Lower leg skin (tissue), 3 donors: ENCODE data around the gene APEH.
A peak's percentile ranks its signal among the peaks of the same experiment; 100 is the strongest.

Experiments
- CTCF ChIP-seq, 3 donors: fragments of 450-650 bp; IDR thresholded peaks; one replicate each; pipeline ENCODE4 v1.5.1; 2016; ENCODE audit warnings: antibody characterized with exemption in 3 of 3, mild to moderate bottlenecking in 3 of 3, moderate library complexity in 2 of 3
- POLR2A ChIP-seq, 2 donors: fragments of 450-650 bp; IDR thresholded peaks; one replicate each; pipeline ENCODE4 v1.6.1; 2016 to 2017; ENCODE audit warnings: antibody characterized with exemption in 2 of 2, mild to moderate bottlenecking in 1 of 2, moderate library complexity in 1 of 2

GRCh38 chr3:49671291-49672288 is 2.6 kb upstream of the APEH start:
- TF ChIP-seq POLR2A (IDR thresholded peaks at IDR 0.05), result no peak
- TF ChIP-seq CTCF (IDR thresholded peaks at IDR 0.05), result peak in 1 of 3 donors; percentile 45
